GM12878 (cell line): ENCODE results near the gene CEP128. TPM values are rescaled to one million over a fixed set of nuclear protein-coding genes. Genes with fewer than 3 reads are reported as not detected.

Experiments used
- BCL3 ChIP-seq: IDR thresholded peaks from 2 replicates; pipeline ENCODE4 v1.6.1; 2011; ENCODE audit warnings: borderline replicate concordance, low read depth, mild to moderate bottlenecking, moderate library complexity, low read length; ENCODE audit not compliant: insufficient read depth, poor library complexity, severe bottlenecking
- BMI1 ChIP-seq: fragments of 450-650 bp; IDR thresholded peaks from 2 replicates; pipeline ENCODE4 v1.6.1; 2016; ENCODE audit warnings: mild to moderate bottlenecking, moderate library complexity, borderline replicate concordance
- CBFB ChIP-seq: IDR thresholded peaks from 2 replicates; pipeline ENCODE4 v1.6.1; 2016; ENCODE audit warnings: antibody characterized with exemption, low read depth
- CHD2 ChIP-seq: IDR thresholded peaks from 2 replicates; pipeline ENCODE4 v1.6.1; 2011; ENCODE audit warnings: low read depth, low read length, improper control_type of control experiment, borderline replicate concordance
- CREB1 ChIP-seq: IDR thresholded peaks from 2 replicates; pipeline ENCODE4 v1.6.1; 2012; ENCODE audit warnings: low read depth, mild to moderate bottlenecking, inconsistent platforms
- ESRRA ChIP-seq: IDR thresholded peaks from 2 replicates; pipeline ENCODE4 v1.6.1; 2012; ENCODE audit warnings: mild to moderate bottlenecking, low read length, improper control_type of control experiment
- ETV6 ChIP-seq, 2 experiments: fragments of 450-650 bp in 1 of 2; IDR thresholded peaks in 1 of 2; conservative IDR thresholded peaks in 1 of 2; 2 replicates each; pipeline ENCODE4 v1.6.1; 2014; ENCODE audit warnings: antibody characterized with exemption in 1 of 2, borderline replicate concordance in 1 of 2, low read depth in 1 of 2, mild to moderate bottlenecking in 1 of 2, moderate library complexity in 1 of 2
- HCFC1 ChIP-seq: fragments of 150-350 bp; IDR thresholded peaks from 2 replicates; pipeline ENCODE4 v1.6.1; 2014; ENCODE audit warnings: low read length
- IRF4 ChIP-seq: IDR thresholded peaks from 2 replicates; pipeline ENCODE4 v1.6.1; 2011; ENCODE audit warnings: low read depth, low read length
- JUNB ChIP-seq: IDR thresholded peaks from 2 replicates; pipeline ENCODE4 v1.6.1; 2016; ENCODE audit warnings: antibody characterized with exemption, mild to moderate bottlenecking
- NFXL1 ChIP-seq: fragments of 450-650 bp; IDR thresholded peaks from 2 replicates; pipeline ENCODE4 v1.6.1; 2017; ENCODE audit warnings: antibody characterized with exemption, mild to moderate bottlenecking, borderline replicate concordance
- NFYB ChIP-seq: IDR thresholded peaks from 2 replicates; pipeline ENCODE4 v1.6.1; 2011; ENCODE audit warnings: low read depth, mild to moderate bottlenecking, low read length, improper control_type of control experiment, moderate library complexity; ENCODE audit not compliant: insufficient read depth
- NR2C1 ChIP-seq: fragments of 450-650 bp; IDR thresholded peaks from 2 replicates; pipeline ENCODE4 v1.6.1; 2017; ENCODE audit warnings: antibody characterized with exemption, mild to moderate bottlenecking, moderate library complexity
- NR2F1 ChIP-seq: fragments of 450-650 bp; conservative IDR thresholded peaks from 2 replicates; pipeline ENCODE4 v1.6.1; 2017; ENCODE audit warnings: mild to moderate bottlenecking
- POLR2A ChIP-seq: IDR thresholded peaks from 2 replicates; pipeline ENCODE4 v1.6.1; 2011; ENCODE audit warnings: low read depth, mild to moderate bottlenecking, low read length
- POLR2AphosphoS5 ChIP-seq: IDR thresholded peaks from 2 replicates; pipeline ENCODE4 v1.6.1; 2011; ENCODE audit warnings: mild to moderate bottlenecking, low read length, inconsistent platforms
- SREBF1 ChIP-seq: IDR thresholded peaks from 2 replicates; pipeline ENCODE4 v1.6.1; 2012; ENCODE audit warnings: mild to moderate bottlenecking, low read length
- SREBF2 ChIP-seq: IDR thresholded peaks from 2 replicates; pipeline ENCODE4 v1.6.1; 2012; ENCODE audit warnings: mild to moderate bottlenecking, low read length
- STAT1 ChIP-seq: fragments of 450-650 bp; conservative IDR thresholded peaks from 2 replicates; pipeline ENCODE4 v1.6.1; 2014; ENCODE audit warnings: antibody characterized with exemption, mild to moderate bottlenecking
- TARDBP ChIP-seq: IDR thresholded peaks from 2 replicates; pipeline ENCODE4 v1.6.1; 2016; ENCODE audit warnings: borderline replicate concordance
- ZBTB40 ChIP-seq: fragments of 450-650 bp; IDR thresholded peaks from 2 replicates; pipeline ENCODE4 v1.6.1; 2016; ENCODE audit warnings: mild to moderate bottlenecking, moderate library complexity, borderline replicate concordance
- ZNF217 ChIP-seq: fragments of 450-650 bp; IDR thresholded peaks from 2 replicates; pipeline ENCODE4 v1.6.1; 2017; ENCODE audit warnings: antibody characterized with exemption, mild to moderate bottlenecking
- ZNF274 ChIP-seq: IDR thresholded peaks from one replicate; pipeline ENCODE4 v1.8.0; 2011; ENCODE audit not compliant: insufficient read length, insufficient read depth
- ZNF384 ChIP-seq: IDR thresholded peaks from 2 replicates; pipeline ENCODE4 v1.6.1; 2012; ENCODE audit warnings: low read depth, mild to moderate bottlenecking, low read length, improper control_type of control experiment, borderline replicate concordance
- polyA plus RNA-seq, 11 experiments: library from polyadenylated mRNA; depleted of rRNA in 4 of 11; unstranded in 6 of 11; stranded (reverse) in 5 of 11; fragments of >200 nt; fragmentation: Nextera tagmentation in 4 of 11; fragmentation: Illumina TruSeq in 1 of 11; extraction: Ambion mirVana in 4 of 11; extraction: Trizol in 1 of 11; gene quantifications; 1 replicate in 1 of 11; 2 replicates in 10 of 11; pipeline versions ENCODE4 v1.2.1 to v1.2.3, GENCODE V29; 2011 to 2016; ENCODE audit warnings: inconsistent platforms in 2 of 11, missing spikeins in 2 of 11, low read depth in 1 of 11
- total RNA-seq, 4 experiments: library from RNA; depleted of rRNA in 3 of 4; stranded (reverse); fragments of >200 nt in 3 of 4; fragmentation: Illumina TruSeq in 1 of 4; extraction: Trizol in 1 of 4; gene quantifications; 2 replicates each; pipeline versions ENCODE4 v1.2.1 to v1.2.3, GENCODE V29; 2013 to 2021
- TF ChIP-seq, protein P1 (sequence below): IDR thresholded peaks from 2 replicates; pipeline ENCODE4 v1.6.1; 2011; ENCODE audit warnings: borderline replicate concordance, low read depth, mild to moderate bottlenecking, moderate library complexity, mixed read lengths, low read length; ENCODE audit not compliant: insufficient read depth; ENCODE audit errors: extremely low read length

The CEP128 gene
- total and polyA plus RNA-seq, 10 of the 15 experiments (the other 5 are each of a cell fraction or from before 2014, with no cell fraction given), result 1.1 to 6.7 (median 3.4) TPM

DNA sequence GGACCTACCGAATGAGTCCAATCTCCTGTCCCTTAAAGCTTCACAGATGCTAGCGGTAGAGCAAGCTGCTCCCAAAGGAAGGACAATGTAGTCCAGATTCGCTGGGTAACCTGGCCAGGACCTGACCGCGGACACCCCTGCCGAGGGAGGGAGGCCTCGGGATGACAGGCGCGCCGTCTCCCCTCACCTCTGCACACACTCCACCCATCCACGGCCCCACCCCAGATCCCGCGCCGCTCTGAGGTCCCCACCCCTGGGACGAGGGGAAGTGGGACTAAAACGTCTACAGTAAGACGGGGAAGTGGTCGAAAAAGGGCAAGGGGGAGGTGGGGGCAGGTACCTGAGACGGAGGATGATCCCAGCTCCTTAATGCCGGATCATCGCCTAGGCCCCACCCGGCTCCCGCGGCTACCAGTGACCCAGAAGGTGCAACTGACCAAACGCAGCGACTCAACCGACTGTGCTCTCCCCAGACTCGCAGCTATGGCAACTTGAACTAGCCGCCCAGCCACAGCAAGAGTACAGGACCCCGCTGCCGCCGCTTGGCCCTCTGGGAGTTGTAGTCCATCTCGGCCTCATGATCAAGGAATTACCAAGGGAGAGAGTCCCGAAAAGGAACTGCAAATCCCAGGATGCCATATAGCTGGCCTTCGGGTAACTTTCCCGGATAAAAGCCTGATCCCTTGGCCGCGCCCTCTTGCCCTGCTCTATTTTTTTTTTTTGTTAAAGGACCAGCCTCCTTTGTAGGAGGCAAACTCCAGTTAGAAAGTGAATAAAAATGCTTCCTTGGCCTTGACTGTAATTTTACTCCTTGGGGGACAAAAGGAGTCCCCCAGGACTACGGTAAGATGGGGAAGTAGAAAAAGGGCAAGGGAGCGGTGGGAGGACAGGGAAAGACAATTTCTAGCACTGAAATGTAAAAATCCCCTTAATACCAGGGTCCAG lies at the start of gene CEP128 (continued):
- peak; percentile 73 for TF ChIP-seq CREB1
- TF ChIP-seq ZBTB40, result peak; percentile 39; the same call in 1 of the 2 replicates
- TF ChIP-seq ZNF384, result peak; percentile 98
- TF ChIP-seq BCL3, result no peak
- no peak for TF ChIP-seq ZNF274
- TF ChIP-seq NFYB, result no peak
- TF ChIP-seq POLR2A, result peak; percentile 55
- no peak for TF ChIP-seq ETV6 (conservative IDR thresholded peaks at IDR 0.05 in 1 of 2, IDR thresholded peaks at IDR 0.05 in 1 of 2; ENCODE audit: borderline replicate concordance in 1 of 2, low read depth in 1 of 2)
- 0 out of 2 replicates have a peak, but pooled peaks have one; percentile 45 for TF ChIP-seq POLR2AphosphoS5
- peak; percentile 86; the same call in 1 of the 2 replicates for TF ChIP-seq TARDBP
- peak; percentile 46; the same call in 1 of the 2 replicates for TF ChIP-seq ESRRA
- TF ChIP-seq SREBF1, result peak; percentile 66
- TF ChIP-seq NFXL1, result no peak
- TF ChIP-seq, protein P1, sequence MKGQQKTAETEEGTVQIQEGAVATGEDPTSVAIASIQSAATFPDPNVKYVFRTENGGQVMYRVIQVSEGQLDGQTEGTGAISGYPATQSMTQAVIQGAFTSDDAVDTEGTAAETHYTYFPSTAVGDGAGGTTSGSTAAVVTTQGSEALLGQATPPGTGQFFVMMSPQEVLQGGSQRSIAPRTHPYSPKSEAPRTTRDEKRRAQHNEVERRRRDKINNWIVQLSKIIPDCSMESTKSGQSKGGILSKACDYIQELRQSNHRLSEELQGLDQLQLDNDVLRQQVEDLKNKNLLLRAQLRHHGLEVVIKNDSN, result no peak
- no peak for TF ChIP-seq ZNF217
- TF ChIP-seq IRF4, result 0 out of 2 replicates have a peak, but pooled peaks have one; percentile 5
- peak; percentile 58; the same call in 1 of the 2 replicates for TF ChIP-seq NR2F1
- TF ChIP-seq NR2C1, result peak; percentile 93
- peak; percentile 98 for TF ChIP-seq HCFC1
- peak; percentile 52; the same call in 1 of the 2 replicates for TF ChIP-seq CBFB
- peak; percentile 59; the same call in 1 of the 2 replicates for TF ChIP-seq STAT1
- no peak for TF ChIP-seq SREBF2
- 0 out of 2 replicates have a peak, but pooled peaks have one; percentile 16 for TF ChIP-seq JUNB
- TF ChIP-seq CHD2, result peak; percentile 87
- peak; percentile 55; the same call in 1 of the 2 replicates for TF ChIP-seq BMI1
